ENCODE measurements around the gene DCDC2B. TPM values are rescaled to one million over a fixed set of nuclear protein-coding genes. Genes with fewer than 3 reads are reported as not detected.

Gene DCDC2B
- total and polyA plus RNA-seq, 9 of the 15 experiments (the other 6 are each of a cell fraction or from before 2014, with no cell fraction given): not detected

DNA sequence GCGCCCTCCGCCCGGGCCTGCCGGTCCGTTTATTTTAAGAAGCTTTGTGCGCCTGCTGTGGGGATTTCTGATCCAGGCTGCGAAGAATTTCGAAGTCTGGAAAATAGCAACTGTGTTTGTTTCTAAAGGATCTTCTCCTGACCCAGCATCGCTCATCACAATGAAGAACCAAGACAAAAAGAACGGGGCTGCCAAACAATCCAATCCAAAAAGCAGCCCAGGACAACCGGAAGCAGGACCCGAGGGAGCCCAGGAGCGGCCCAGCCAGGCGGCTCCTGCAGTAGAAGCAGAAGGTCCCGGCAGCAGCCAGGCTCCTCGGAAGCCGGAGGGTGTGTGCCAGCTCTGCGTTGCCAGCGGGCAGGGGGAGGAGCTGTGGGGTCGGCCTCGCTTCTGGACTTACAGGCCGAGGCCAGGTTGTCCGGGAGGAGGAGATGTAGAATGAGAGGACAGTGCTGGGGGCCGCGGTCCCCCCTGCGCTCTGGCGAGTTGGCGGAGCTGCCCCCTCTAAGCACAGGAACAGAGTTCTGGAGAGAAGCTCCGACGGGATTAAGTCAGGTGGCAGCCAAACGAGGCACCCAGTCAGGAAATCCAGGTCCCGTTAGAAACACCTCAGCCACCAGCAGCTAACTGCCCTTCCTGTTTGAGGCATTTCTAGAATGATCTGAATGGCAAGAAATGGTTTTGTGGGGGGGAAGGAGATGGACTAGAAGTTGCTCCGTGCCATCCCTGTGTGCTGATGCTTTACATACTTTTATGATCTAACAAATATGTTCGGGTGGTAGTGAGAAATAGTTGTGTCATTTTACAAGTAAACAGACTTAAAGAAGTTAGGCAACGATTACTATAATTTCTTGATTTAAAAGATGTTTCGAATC lies 28.5 kb upstream of the DCDC2B start (continued):
- TF ChIP-seq, protein P1, sequence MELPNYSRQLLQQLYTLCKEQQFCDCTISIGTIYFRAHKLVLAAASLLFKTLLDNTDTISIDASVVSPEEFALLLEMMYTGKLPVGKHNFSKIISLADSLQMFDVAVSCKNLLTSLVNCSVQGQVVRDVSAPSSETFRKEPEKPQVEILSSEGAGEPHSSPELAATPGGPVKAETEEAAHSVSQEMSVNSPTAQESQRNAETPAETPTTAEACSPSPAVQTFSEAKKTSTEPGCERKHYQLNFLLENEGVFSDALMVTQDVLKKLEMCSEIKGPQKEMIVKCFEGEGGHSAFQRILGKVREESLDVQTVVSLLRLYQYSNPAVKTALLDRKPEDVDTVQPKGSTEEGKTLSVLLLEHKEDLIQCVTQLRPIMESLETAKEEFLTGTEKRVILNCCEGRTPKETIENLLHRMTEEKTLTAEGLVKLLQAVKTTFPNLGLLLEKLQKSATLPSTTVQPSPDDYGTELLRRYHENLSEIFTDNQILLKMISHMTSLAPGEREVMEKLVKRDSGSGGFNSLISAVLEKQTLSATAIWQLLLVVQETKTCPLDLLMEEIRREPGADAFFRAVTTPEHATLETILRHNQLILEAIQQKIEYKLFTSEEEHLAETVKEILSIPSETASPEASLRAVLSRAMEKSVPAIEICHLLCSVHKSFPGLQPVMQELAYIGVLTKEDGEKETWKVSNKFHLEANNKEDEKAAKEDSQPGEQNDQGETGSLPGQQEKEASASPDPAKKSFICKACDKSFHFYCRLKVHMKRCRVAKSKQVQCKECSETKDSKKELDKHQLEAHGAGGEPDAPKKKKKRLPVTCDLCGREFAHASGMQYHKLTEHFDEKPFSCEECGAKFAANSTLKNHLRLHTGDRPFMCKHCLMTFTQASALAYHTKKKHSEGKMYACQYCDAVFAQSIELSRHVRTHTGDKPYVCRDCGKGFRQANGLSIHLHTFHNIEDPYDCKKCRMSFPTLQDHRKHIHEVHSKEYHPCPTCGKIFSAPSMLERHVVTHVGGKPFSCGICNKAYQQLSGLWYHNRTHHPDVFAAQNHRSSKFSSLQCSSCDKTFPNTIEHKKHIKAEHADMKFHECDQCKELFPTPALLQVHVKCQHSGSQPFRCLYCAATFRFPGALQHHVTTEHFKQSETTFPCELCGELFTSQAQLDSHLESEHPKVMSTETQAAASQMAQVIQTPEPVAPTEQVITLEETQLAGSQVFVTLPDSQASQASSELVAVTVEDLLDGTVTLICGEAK (IDR thresholded peaks at IDR 0.05): peak; percentile 4; the same call in 1 of the 2 replicates
- TF ChIP-seq, protein P1 (CRISPR knock-in tag; IDR thresholded peaks at IDR 0.05): no peak
- no peak for TF ChIP-seq GATAD2A (IDR thresholded peaks at IDR 0.05)
- TF ChIP-seq ZNF3 (CRISPR knock-in tag; IDR thresholded peaks at IDR 0.05): no peak
- TF ChIP-seq ELF4 (CRISPR knock-in tag; IDR thresholded peaks at IDR 0.05): no peak
- TF ChIP-seq MYBL2 (IDR thresholded peaks at IDR 0.05; ENCODE audit: low read depth): no peak
- no peak for TF ChIP-seq MYBL2 (CRISPR knock-in tag; IDR thresholded peaks at IDR 0.05; ENCODE audit: borderline replicate concordance)
- TF ChIP-seq, protein P2, sequence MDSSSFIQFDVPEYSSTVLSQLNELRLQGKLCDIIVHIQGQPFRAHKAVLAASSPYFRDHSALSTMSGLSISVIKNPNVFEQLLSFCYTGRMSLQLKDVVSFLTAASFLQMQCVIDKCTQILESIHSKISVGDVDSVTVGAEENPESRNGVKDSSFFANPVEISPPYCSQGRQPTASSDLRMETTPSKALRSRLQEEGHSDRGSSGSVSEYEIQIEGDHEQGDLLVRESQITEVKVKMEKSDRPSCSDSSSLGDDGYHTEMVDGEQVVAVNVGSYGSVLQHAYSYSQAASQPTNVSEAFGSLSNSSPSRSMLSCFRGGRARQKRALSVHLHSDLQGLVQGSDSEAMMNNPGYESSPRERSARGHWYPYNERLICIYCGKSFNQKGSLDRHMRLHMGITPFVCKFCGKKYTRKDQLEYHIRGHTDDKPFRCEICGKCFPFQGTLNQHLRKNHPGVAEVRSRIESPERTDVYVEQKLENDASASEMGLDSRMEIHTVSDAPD (CRISPR knock-in tag; IDR thresholded peaks at IDR 0.05): no peak
- TF ChIP-seq STAT5A (IDR thresholded peaks at IDR 0.05; ENCODE audit: borderline replicate concordance, low read length): no peak
- TF ChIP-seq, protein P3, sequence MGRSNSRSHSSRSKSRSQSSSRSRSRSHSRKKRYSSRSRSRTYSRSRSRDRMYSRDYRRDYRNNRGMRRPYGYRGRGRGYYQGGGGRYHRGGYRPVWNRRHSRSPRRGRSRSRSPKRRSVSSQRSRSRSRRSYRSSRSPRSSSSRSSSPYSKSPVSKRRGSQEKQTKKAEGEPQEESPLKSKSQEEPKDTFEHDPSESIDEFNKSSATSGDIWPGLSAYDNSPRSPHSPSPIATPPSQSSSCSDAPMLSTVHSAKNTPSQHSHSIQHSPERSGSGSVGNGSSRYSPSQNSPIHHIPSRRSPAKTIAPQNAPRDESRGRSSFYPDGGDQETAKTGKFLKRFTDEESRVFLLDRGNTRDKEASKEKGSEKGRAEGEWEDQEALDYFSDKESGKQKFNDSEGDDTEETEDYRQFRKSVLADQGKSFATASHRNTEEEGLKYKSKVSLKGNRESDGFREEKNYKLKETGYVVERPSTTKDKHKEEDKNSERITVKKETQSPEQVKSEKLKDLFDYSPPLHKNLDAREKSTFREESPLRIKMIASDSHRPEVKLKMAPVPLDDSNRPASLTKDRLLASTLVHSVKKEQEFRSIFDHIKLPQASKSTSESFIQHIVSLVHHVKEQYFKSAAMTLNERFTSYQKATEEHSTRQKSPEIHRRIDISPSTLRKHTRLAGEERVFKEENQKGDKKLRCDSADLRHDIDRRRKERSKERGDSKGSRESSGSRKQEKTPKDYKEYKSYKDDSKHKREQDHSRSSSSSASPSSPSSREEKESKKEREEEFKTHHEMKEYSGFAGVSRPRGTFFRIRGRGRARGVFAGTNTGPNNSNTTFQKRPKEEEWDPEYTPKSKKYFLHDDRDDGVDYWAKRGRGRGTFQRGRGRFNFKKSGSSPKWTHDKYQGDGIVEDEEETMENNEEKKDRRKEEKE (IDR thresholded peaks at IDR 0.05; ENCODE audit: borderline replicate concordance in 1 of 2, control insufficient read depth in 1 of 2, low read depth in 2 of 2, low read length in 1 of 2): 0 out of 4 replicates have a peak, but pooled peaks of 1 of the 2 experiments have one; percentile 36
- TF ChIP-seq, protein P4, sequence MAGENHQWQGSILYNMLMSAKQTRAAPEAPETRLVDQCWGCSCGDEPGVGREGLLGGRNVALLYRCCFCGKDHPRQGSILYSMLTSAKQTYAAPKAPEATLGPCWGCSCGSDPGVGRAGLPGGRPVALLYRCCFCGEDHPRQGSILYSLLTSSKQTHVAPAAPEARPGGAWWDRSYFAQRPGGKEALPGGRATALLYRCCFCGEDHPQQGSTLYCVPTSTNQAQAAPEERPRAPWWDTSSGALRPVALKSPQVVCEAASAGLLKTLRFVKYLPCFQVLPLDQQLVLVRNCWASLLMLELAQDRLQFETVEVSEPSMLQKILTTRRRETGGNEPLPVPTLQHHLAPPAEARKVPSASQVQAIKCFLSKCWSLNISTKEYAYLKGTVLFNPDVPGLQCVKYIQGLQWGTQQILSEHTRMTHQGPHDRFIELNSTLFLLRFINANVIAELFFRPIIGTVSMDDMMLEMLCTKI (IDR thresholded peaks at IDR 0.05; ENCODE audit: partially characterized antibody): no peak

Data from K562 (cell line).